22Rv1 (cell line): Measurements from ENCODE around the gene ZFP91.

Experiments
- CTCF ChIP-seq: fragments of 450-650 bp; IDR thresholded peaks from 2 replicates; pipeline ENCODE4 v1.5.1; 2017; ENCODE audit warnings: mild to moderate bottlenecking
- ZFX ChIP-seq: fragments of 450-650 bp; IDR thresholded peaks from 2 replicates; pipeline ENCODE4 v1.6.1; 2017; ENCODE audit warnings: antibody characterized with exemption, borderline replicate concordance

DNA sequence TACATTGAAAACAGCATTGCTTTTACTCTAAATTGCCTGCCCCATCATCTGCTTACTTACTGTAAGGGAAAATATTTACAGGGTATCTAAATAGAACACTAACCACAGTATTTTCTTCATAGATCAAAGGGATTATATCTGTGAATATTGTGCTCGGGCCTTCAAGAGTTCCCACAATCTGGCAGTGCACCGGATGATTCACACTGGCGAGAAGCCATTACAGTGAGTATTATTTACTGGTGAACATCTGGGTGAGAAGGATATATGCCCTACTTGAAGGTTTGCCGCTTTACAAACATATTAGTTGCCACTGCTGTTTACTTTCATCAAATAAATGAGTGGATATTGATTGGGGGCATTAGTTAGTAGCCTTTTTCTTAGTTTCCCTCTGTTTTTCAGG is 37.7 kb downstream of the ZFP91 start:
- TF ChIP-seq CTCF (no peak), ZFX (no peak)
